GM19351 (cell line): Measurements from ENCODE around the gene HOXA3.

Experiments used
- ATAC-seq: cut with Tn5 transposase; IDR thresholded peaks from one replicate; pipeline ENCODE4 v1.9.1; 2021; ENCODE audit warnings: mild to moderate bottlenecking, moderate library complexity; ENCODE audit not compliant: unreplicated experiment

HOXA3 gene

GRCh38 chr7:27116962-27117886, 35.2 kb downstream of the HOXA3 start:
- ATAC-seq: no peak

- ATAC-seq: no peak
Observed at GRCh38 chr7:27116031-27116961, 36.1 kb downstream of the HOXA3 start.

DNA sequence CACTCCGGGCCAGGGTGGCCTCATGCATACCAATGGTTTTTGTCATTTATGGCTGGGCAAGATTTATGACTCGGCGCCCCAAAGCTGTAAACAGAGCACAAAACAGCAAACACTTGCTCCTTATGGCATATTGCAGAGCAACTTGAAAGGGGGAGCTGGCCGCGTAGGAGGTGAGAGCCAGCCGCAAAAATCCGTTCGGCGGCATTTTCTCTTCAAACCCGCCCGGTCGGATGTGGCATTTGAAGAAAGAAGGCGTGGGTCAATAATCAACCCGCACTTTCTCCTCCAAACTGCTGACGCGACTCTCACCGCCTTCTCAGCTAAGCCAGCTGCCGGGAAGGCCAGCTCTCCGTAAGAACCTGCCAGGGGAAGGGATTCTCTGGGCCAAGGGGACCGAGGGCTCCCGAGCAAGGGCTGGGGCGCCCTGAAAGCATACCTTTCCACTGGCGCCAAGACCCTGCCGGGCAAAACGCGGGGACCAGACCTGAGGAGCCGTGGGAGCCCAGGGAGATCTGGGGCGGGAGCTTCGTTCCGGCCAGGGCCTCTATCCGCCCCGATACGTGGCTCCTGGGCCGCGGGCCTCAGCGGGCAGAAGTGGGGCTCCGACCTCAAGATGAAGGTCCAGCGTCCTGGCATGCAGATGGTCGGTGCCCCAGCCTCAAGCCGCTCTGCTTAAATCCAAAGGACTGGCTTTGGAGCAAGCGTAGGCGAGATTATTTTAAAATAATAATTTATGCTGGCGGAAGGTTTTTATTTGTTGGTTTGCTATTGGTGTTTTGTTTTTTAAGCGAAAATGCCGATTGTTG, 37.0 kb downstream of the HOXA3 start:
- no peak for ATAC-seq

GRCh38 chr7:27114881-27115220, 37.5 kb downstream of the HOXA3 start:
- ATAC-seq: no peak

DNA sequence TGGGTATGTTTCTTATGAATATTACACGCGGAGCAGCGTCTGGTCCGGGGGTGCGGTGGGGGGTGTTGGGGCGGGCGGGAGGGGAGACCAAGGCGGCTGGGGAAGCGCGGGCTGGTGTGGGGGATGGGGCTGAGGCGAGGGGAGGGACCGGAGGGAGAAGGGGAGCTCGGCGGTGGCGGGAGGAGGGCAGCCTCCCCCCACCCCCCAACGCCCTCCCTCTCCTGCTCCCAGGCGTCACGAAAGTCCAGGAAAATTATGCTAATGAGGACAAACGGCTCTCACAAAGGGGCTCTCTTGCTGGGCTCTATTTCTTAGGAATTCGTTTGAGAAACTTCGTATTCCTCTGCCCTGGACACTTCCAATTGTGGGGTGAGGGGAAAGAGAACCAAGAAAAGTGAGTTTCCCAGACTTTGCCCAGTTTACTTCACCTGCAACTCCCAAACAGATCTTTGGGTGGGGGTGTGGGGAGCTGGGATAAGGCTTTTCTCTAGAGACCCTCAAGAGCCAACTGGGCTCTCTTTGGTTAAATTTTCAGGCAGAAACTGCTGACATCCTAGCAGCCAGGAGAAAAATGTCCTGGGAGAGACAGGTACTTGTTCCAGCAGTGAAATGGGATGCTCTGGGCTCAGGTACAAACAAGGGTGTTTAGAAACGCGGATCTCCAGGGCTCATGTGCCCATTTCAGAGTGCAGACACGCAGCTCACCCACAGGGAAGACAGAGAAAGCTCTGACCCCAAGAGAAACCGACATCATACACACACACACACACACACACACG, 38.2 kb downstream of the HOXA3 start:
- no peak for ATAC-seq

GRCh38 chr7:27112955-27113949, 39.1 kb downstream of the HOXA3 start:
- ATAC-seq: no peak

DNA sequence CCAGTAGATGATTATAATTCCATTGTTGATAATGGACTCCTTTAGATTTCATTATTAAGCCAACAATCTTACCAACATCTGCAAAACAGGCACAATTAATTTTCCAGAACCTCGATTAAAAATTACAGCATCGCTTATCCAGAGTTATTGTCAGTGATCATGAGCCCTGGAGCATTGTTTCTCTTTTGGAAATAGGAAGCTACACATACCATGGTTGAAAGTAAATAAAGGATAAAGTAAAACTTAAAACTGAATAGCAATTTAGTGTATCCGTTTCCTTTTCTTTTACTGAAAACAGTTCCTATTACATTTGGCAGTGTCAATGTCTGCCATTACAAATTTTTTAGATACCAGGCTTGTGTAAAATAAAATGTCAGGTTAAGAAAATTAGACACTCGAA, 40.0 kb downstream of the HOXA3 start:
- ATAC-seq: no peak

DNA sequence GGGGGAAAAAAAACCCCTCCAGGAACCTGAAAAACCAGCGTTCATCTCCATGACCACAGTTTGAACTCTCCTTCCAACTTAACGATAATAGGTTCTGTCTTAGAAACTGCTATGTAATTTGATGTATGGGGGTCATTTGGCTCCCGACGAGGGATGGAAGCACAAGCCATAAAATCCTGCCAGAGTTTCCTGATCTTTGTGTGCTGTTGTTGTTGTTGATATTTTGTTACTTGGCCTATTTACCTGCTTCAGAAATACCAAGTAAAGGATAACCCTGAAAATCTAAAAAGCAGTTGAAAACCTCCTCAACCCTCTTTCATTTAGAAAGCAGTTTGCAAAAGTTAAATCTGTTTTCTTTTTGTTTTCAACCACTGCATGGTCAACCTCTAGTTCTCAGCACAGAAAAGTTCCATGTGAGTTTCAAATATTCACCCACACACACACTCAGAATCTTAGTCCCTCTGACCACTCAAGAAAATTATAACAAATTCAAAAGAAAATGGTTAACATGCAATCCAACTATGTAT, 40.6 kb downstream of the HOXA3 start:
- ATAC-seq: no peak

- no peak for ATAC-seq
Observed at GRCh38 chr7:27111042-27111750, 41.2 kb downstream of the HOXA3 start.

DNA sequence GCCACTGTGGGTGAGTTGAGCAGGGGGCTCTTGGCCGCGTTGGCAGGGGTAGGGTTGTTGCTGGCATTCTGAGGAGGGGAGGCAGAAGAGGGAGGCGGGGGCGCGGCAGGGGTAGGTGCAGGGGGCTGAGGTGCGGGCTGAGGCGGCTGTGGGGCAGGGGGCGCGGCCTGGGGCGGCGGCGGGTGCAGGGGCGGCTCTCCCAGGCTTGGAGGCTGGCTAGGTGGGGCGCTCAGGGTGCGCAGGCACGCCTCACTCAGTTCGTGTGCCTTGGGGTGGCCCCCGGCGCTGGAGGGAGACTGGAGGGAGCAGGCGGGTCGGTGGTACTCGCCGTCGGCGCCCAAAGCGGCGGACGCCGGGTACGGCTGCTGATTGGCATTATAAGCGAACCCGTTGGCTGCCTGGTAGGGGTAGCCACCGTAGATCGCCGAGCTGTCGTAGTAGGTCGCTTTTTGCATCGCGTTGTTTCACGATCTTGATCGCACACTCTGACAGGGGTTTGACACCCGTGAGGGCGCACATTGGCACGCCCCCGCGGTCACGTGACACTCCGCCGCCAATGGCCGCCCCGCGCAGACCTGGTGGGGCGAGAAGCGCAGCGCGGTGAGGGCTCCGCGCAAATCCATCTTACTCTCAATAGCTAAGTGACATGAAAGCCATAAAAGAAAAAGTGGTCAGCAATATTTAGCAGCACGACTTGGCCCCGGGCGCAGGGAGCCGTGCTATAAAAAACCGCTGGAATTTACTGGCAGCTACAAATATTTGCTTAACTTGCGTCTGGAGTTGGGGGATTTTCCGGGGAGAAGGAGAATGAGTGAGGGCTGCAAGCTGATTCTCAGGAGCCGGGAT, 42.0 kb downstream of the HOXA3 start:
- no peak for ATAC-seq

GRCh38 chr7:27109466-27110185, 42.8 kb downstream of the HOXA3 start:
- ATAC-seq: no peak

- no peak for ATAC-seq
Observed at GRCh38 chr7:27108390-27109127, 43.8 kb downstream of the HOXA3 start.

DNA sequence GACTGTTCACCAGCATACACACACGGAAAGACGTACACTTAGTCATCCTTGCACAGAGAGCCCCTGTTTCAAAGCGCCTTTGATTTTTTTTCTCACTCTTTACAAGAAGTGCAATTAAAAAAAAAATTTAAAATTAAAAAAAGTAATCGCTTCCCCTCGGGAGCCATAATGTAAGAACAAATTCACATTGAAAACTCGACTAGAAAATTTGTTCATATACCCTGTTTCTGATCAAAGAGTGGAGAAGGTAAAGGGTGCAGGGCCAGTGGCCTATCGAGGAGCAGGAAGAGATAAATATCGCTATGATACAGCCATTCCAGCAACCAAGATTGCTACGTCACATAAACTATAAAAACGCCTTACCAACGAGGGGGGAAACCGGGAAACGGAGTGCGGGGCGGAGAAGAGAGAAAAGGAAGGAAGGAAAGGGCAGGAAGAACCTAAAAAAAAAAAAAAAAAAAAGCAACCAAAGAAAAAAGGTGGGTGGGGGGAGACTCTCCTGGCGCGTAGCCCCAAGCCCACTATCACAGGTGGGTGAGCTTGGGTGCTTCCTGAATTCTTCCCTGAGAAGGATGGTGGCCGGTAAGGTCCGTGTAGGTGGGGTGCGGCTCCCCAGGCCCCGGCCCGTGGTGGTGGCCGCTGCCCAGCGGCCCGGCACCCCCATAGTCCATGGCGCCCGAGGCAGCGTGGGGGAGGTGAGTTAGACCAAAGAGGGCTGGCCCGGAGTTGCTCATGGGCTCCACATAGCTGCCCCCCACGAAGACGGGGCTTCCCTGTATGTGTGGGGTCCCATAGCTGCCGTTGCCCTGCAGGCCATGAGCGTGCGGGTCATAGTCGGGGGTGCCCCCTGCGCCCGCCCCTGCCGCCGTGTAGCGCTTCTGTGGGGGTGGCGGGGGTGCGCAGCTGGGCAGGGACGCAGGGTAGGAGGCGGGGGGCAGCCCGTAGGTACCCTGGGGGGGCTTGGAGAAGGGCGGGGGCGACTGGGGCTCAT, 44.7 kb downstream of the HOXA3 start:
- no peak for ATAC-seq

DNA sequence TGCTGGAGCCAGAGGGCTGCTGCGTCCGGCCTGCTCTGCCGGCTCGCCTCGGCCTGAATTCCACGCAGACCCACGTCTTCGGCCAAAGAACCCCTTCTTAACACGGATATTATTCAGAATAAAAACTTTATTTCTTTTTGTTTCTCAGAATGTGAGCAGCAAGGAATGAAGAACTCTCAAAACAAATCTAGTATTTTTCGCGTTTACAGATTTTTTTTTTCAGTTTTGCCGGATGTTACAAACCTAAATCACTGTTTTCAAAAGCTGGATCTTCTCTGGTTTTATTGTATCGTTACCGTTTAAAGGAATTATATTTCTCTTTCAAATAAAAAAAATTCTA, 45.5 kb downstream of the HOXA3 start:
- ATAC-seq: no peak
